Ovary (tissue), 3 donors: ENCODE measurements around the gene GSK3A.

ENCODE experiments used
- CTCF ChIP-seq, 3 donors: fragments of 450-650 bp in 2 of 3; fragments of 200-600 bp in 1 of 3; IDR thresholded peaks; one replicate each; pipeline versions ENCODE4 v1.5.1 to v1.8.0; 2016 to 2022; ENCODE audit warnings: antibody characterized with exemption in 3 of 3, mild to moderate bottlenecking in 1 of 3
- POLR2A ChIP-seq: fragments of 450-650 bp; IDR thresholded peaks from one replicate; pipeline ENCODE4 v1.6.1; 2017; ENCODE audit warnings: antibody characterized with exemption, mild to moderate bottlenecking, moderate library complexity
- donor health status: DM: no; HTN: no; CAD: no.

GRCh38 chr19:42197375-42197817 lies 45.0 kb downstream of the GSK3A start:
- no peak for TF ChIP-seq CTCF (IDR thresholded peaks at IDR 0.05)
- TF ChIP-seq POLR2A, result no peak
